Left lung (tissue), 10 donors: ENCODE data around the gene ZC3H7A. TPM values are rescaled to one million over a fixed set of nuclear protein-coding genes. Genes with fewer than 3 reads are reported as not detected.
"Not testable (repeated sequence)": the region's sequence is repeated elsewhere in the genome, so short reads cannot be mapped to it uniquely, and the experiment has no call there.

Experiments used
- ATAC-seq: fragments of 200-7000 bp; cut with Tn5 transposase; one replicate; pipeline ENCODE4 v1.9.1; 2020; ENCODE audit warnings: moderate library complexity
- DNase-seq, 4 donors: peaks; one replicate each; pipeline ENCODE4 v3.0.0-alpha.2; 2013 to 2020
- H3K27ac ChIP-seq, 2 donors: fragments of 200-600 bp; sonication (generic) in 1 of 2; one replicate each; pipeline versions ENCODE4 v1.5.0 to v1.8.0; 2020 to 2021
- H3K27me3 ChIP-seq, 2 donors: fragments of 200-600 bp; sonication (generic) in 1 of 2; one replicate each; pipeline versions ENCODE4 v1.5.0 to v1.8.0; 2020 to 2021
- H3K36me3 ChIP-seq, 2 donors: fragments of 200-600 bp; sonication (generic) in 1 of 2; one replicate each; pipeline versions ENCODE4 v1.5.0 to v1.8.0; 2020 to 2021
- H3K4me1 ChIP-seq, 2 donors: fragments of 200-600 bp; one replicate each; pipeline ENCODE4 v1.8.0; 2021
- H3K4me3 ChIP-seq, 2 donors: fragments of 200-600 bp; sonication (generic) in 1 of 2; one replicate each; pipeline versions ENCODE4 v1.5.0 to v1.8.0; 2020 to 2021; ENCODE audit warnings: mild to moderate bottlenecking in 1 of 2
- H3K9me3 ChIP-seq, 2 donors: fragments of 200-600 bp; sonication (generic) in 1 of 2; one replicate each; pipeline versions ENCODE4 v1.5.0 to v1.8.0; 2020 to 2021
- intact Hi-C, 2 donors: fragments of 100-400 bp; cut with DNase I; formaldehyde crosslinking; loops; one replicate each; pipeline versions ENCODE4 v1.11.2 to v1.14.2; 2022
- polyA plus RNA-seq, 6 donors: library from polyadenylated mRNA; unstranded; fragments of 120-200 nt; gene quantifications; one replicate each; pipeline ENCODE4 v1.2.1, GENCODE V29; 2013; ENCODE audit not compliant: insufficient read length in 6 of 6
- total RNA-seq, 2 donors: library from RNA; stranded (reverse); fragmentation: NEBNext Ultra II Directional; extraction: Animal tissue kit (Norgen Biotek cat#: 25700); gene quantifications; one replicate each; pipeline ENCODE4 v1.2.1, GENCODE V29; 2021
- TF ChIP-seq, protein P1 (sequence below), 2 donors: fragments of 200-600 bp; sonication (generic) in 1 of 2; IDR thresholded peaks; one replicate each; pipeline versions ENCODE4 v1.5.0 to v1.8.0; 2021; ENCODE audit warnings: antibody characterized with exemption in 2 of 2
- donor health status: DM: no; HTN: yes; CAD: no.
- donor health status: DM: no; HTN: no; CAD: no.

ZC3H7A gene
- total and polyA plus RNA-seq, 8 donors, result 48.3 to 139 (median 106) TPM

DNA sequence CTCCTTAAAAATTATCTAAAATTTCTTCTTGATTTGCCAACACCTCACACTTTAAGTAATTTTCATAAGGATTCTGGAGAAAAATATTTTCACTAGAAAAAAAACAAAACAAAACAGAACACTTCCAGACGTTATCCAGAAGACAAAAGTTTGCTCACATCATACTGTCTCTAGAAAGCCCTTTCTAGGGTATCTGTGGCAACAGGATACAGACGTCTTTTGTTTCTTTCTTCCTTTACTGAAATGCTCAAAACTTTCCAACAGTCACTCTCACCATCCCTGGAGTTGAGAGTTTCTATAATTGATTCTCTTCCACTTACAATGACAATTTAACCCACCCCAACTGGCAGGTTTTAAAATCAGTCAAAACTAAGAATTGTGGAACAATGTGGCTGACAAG is 2.6 kb downstream of the ZC3H7A start:
- TF ChIP-seq, protein P1, sequence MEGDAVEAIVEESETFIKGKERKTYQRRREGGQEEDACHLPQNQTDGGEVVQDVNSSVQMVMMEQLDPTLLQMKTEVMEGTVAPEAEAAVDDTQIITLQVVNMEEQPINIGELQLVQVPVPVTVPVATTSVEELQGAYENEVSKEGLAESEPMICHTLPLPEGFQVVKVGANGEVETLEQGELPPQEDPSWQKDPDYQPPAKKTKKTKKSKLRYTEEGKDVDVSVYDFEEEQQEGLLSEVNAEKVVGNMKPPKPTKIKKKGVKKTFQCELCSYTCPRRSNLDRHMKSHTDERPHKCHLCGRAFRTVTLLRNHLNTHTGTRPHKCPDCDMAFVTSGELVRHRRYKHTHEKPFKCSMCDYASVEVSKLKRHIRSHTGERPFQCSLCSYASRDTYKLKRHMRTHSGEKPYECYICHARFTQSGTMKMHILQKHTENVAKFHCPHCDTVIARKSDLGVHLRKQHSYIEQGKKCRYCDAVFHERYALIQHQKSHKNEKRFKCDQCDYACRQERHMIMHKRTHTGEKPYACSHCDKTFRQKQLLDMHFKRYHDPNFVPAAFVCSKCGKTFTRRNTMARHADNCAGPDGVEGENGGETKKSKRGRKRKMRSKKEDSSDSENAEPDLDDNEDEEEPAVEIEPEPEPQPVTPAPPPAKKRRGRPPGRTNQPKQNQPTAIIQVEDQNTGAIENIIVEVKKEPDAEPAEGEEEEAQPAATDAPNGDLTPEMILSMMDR (IDR thresholded peaks at IDR 0.05), result no peak
- no peaks in the 10 kb centered on the region for H3K27me3 ChIP-seq
- intact Hi-C loops, result no loop called here
- H3K9me3 ChIP-seq, result no peaks in the 10 kb centered on the region
- no peak for ATAC-seq
- H3K4me3 ChIP-seq, result no peak overlapping the region
- H3K27ac ChIP-seq, result peak overlapping the region in 1 of 2 donors; percentile 94
- H3K36me3 ChIP-seq, result peaks cover 0 to 4% of the 10 kb centered on the region in 2 donors
- peaks cover 28 to 78% of the 10 kb centered on the region in 2 donors for H3K4me1 ChIP-seq
- no peak for DNase-seq

DNA sequence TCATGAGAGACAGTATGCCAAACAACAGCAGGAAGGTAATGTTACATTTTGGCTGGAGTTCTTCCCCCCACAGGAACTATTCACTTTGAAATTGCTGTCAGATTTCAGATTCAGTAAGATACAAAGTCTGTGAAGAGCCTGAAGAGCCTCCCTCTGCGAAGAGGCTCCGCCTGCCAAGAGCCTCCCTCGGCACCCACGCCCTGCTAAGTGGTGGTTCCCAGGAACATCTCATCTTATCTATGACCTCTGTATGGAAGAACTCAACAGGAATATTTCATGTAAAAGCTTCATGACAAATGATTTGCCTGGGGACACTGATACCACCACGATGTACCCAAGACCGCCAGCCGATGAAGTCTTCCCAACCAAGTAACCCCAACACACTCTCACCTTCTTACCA is 3.2 kb downstream of the ZC3H7A start:
- H3K9me3 ChIP-seq, result no peaks in the 10 kb centered on the region
- ATAC-seq (no peak), DNase-seq (no peak)
- peak overlapping the region; percentile 79 to 94 for H3K27ac ChIP-seq
- no peak overlapping the region for H3K4me3 ChIP-seq
- no peaks in the 10 kb centered on the region for H3K27me3 ChIP-seq
- peaks cover 0 to 4% of the 10 kb centered on the region in 2 donors for H3K36me3 ChIP-seq
- intact Hi-C loops, result no loop called here
- TF ChIP-seq, protein P1 (IDR thresholded peaks at IDR 0.05), result no peak
- H3K4me1 ChIP-seq, result peaks cover 26 to 78% of the 10 kb centered on the region in 2 donors

DNA sequence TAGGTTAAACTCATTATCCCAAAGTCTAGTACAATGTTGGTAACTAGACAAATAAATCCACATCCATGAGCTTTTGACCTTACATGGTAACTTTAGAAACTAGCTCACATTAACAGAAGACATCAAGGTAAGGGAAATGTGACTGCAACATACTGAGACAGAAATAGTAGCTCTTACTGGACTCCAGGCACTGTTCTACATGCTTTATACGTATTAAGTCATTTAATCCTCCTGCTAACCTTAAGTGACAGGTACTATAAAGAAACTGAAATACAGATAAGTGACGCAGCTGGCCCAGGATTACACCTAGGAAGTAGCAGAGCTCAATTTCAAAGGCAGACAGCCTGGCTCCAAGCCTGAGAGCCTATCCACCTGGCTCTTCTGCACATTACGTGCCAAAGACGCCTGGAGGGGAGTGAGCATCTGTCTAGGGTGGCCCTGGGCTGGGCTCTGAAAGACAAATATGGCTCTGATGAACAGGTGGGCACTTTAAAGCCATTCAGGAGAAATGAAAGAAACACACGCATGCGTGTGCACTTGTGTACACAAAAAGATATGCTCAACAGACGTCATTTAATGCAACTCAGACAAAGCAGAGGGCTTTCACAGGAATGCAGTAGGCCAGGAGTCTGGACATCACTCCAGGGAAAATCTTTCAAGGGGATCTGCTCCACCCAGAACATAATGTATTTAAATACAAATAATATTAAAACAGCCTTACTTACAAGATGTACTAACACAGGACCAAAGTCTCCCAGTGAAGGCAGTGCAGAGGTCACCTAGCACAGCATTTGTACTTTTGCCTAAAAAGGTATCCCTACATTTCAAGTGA is 4.4 kb downstream of the ZC3H7A start:
- intact Hi-C loops, result no loop called here
- ATAC-seq (peak; percentile 13), DNase-seq (peak in 2 of 4 donors; percentile 61 to 63)
- H3K27me3 ChIP-seq, result no peaks in the 10 kb centered on the region
- H3K4me3 ChIP-seq, result no peak overlapping the region
- H3K9me3 ChIP-seq, result no peaks in the 10 kb centered on the region
- peaks cover 0 to 4% of the 10 kb centered on the region in 2 donors for H3K36me3 ChIP-seq
- H3K27ac ChIP-seq, result peak overlapping the region; percentile 79 to 94
- TF ChIP-seq, protein P1 (IDR thresholded peaks at IDR 0.05), result no peak
- H3K4me1 ChIP-seq, result peaks cover 22 to 81% of the 10 kb centered on the region in 2 donors

DNA sequence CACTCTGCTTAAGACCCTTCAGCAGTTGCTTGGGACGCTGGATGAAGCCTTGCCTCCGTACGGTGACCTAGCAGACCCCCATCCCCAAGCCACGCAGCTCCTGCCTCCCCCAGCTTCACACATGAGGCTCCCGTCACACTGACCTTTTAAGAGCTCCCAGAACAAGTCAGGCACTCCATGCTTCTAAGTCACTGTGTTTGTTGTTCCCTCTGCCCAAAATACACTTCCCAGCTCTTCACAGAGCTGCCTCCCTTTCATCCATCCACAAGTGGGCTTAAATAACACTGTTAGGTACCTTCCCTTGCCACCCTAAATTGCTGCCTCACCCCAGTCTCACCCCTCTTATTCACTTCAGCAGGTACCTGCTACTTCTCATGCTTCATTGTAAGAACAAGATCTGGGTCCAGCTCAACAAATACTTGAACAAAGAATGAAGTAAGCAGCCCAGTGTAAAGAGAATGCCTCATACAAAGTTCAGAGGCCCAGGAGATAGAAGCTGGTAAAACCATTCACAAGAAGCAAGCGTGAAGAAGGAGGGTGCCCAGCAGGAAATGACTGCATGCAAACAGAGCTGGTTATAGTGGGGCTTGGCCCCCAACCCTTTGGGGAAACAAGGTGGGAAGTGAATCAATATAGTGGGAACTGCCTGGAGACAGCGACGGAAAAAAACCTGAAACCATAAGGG is 5.8 kb downstream of the ZC3H7A start:
- no peak overlapping the region for H3K4me3 ChIP-seq
- H3K27me3 ChIP-seq, result no peaks in the 10 kb centered on the region
- TF ChIP-seq, protein P1 (IDR thresholded peaks at IDR 0.05), result no peak
- peak; percentile 77 for ATAC-seq
- H3K36me3 ChIP-seq, result peaks cover 0 to 4% of the 10 kb centered on the region in 2 donors
- H3K27ac ChIP-seq, result peak overlapping the region; percentile 79 to 94
- no peaks in the 10 kb centered on the region for H3K9me3 ChIP-seq
- intact Hi-C loops, result no loop called here
- peaks cover 22 to 85% of the 10 kb centered on the region in 2 donors for H3K4me1 ChIP-seq
- peak in 1 of 4 donors; percentile 51 for DNase-seq

DNA sequence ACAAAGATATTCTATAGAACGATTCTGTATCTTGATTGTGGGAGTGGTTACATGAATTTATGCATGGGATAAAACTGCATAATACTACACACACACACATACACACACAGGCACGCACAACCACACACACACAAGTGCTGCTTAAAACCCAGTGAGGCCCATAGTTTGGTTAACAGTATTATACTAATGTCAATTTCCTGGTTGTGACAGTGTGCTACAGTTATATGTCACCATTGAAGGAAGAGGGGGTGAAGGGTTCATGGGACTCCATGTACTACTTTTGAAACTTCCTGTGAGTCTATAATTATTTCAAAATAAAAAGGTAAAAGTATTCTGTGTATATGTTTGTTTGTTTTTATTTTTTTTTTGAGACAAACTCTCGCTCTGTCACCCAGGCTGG is 8.1 kb downstream of the ZC3H7A start:
- DNase-seq, result no peak
- Histone ChIP-seq H3K36me3 (peaks cover 0 to 4% of the 10 kb centered on the region in 2 donors), H3K4me3 (no peak overlapping the region), H3K27ac (peak overlapping the region in 1 of 2 donors; percentile 39), H3K4me1 (peaks cover 21 to 78% of the 10 kb centered on the region in 2 donors), H3K27me3 (no peaks in the 10 kb centered on the region), H3K9me3 (no peaks in the 10 kb centered on the region)
- TF ChIP-seq, protein P1 (IDR thresholded peaks at IDR 0.05), result no peak
- ATAC-seq, result no peak
- intact Hi-C loops, result no loop called here

DNA sequence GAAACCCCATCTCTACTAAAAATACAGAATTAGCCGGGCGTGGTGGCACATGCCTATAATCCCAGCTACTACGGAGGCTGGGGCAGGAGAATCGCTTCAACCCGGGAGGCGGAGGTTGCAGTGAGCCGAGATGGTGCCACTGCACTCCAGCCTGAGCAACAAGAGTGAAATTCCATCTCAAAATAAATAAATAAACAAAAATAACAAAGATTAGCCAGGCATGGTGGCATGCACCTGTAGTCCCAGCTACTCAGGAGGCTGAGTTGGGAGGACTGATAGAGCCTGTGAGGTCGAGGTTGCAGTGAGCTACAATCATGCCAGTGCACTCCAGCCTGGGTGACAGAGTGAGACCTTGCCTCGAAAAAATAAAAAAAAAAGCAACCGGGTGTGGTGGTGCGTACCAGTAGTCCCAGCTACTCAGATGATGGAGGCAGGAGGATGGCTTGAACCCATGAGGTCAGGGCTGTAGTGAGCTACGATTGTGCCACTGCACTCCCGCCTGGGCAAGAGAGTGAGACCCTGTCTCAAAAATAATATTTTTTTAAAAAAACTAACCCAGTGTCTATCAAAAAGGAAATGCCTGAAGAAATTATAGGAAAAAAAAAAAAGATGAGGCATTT is 12.0 kb downstream of the ZC3H7A start:
- H3K27me3 ChIP-seq, H3K27ac ChIP-seq, H3K9me3 ChIP-seq, H3K4me3 ChIP-seq, ATAC-seq, DNase-seq, intact Hi-C loops: not testable (repeated sequence)
- Histone ChIP-seq H3K4me1 (peaks cover 37 to 75% of the 10 kb centered on the region in 2 donors), H3K36me3 (peaks cover 0 to 14% of the 10 kb centered on the region in 2 donors)

DNA sequence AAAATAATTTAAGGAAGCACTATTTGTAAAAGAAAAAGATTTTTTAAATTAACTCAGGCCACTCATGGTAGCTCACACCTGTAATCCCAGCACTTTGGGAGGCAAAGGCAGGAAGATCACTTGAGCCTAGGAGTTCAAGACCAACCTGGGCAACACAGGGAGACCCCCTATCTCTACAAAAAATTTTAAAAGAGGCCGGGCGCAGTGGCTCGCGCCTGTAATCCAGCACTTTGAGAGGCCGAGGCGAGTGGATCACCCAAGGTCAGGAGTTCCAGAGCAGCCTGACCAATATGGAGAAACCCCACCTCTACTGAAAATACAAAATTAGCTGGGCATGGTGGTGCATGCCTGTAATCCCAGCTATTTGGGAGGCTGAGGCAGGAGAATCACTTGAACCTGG is 12.7 kb downstream of the ZC3H7A start:
- ATAC-seq, H3K27me3 ChIP-seq, H3K9me3 ChIP-seq, DNase-seq, H3K4me3 ChIP-seq, intact Hi-C loops: not testable (repeated sequence)
- Histone ChIP-seq H3K36me3 (peaks cover 0 to 19% of the 10 kb centered on the region in 2 donors), H3K4me1 (peaks cover 37 to 70% of the 10 kb centered on the region in 2 donors), H3K27ac (peak overlapping the region; percentile 82 to 88)
